Measurements from ENCODE around the gene TMEFF2. TPM values are rescaled to one million over a fixed set of nuclear protein-coding genes. Genes with fewer than 3 reads are reported as not detected.

The TMEFF2 gene
- total and polyA plus RNA-seq, 10 of the 15 experiments (the other 5 are each of a cell fraction or from before 2014, with no cell fraction given): not detected

GRCh38 chr2:191917967-191918651 lies 276.6 kb downstream of the TMEFF2 start:
- H3K4me2 ChIP-seq (ENCODE audit: control insufficient read depth, insufficient read depth): no peak overlapping the region
- ATAC-seq: no peak
- FAIRE-seq: no peak
- peaks cover 6% of the 10 kb centered on the region for H3K4me1 ChIP-seq (ENCODE audit: control insufficient read depth, insufficient read depth, low read length)
- SMC1A ChIA-PET (ENCODE audit: uncharacterized antibody, unreplicated experiment): interaction anchor here (0.6 to 1.4 kb wide), 5 partner anchors 12 to 351 kb away, joined by 3 to 4 read pairs (median 3); no protein-coding TSS in a partner anchor
- H3K4me3 ChIP-seq: no peak overlapping the region
- POLR2A ChIA-PET: interaction anchor here (0.7 kb wide), 1 partner anchor 17 kb away, joined by 3 read pairs; no protein-coding TSS in a partner anchor
- 42% methylated on average over 9 of the region's 9 CpGs for WGBS (ENCODE audit: insufficient coverage, insufficient replicate concordance, low lambda C conversion rate, missing lambda C conversion rate)
- H2AFZ ChIP-seq (ENCODE audit: control insufficient read depth, low read depth, low read length): no peak overlapping the region
- no peak overlapping the region for H3K9ac ChIP-seq (ENCODE audit: control insufficient read depth, insufficient read depth, low read length)
- H3K36me3 ChIP-seq (ENCODE audit: control insufficient read depth in 2 of 2, insufficient read depth in 2 of 2, low read length in 1 of 2): no peaks in the 10 kb centered on the region
- BruUV-seq (replicated peaks): no TSS peak
- intact Hi-C loops (cut with micrococcal nuclease; ENCODE audit: unreplicated experiment) (no loop called here), in situ Hi-C loops (cut with MboI) (no loop called here)
- no peaks in the 10 kb centered on the region for H3K79me2 ChIP-seq (ENCODE audit: control insufficient read depth, insufficient read depth, low read length)
- H3K27me3 ChIP-seq (replicated peaks in 1 of 2; ENCODE audit: control insufficient read depth in 2 of 2, insufficient read depth in 2 of 2, low read length in 1 of 2): peaks cover 0 to 4% of the 10 kb centered on the region in 2 experiments; a peak in 1 of 4 replicates
- H3K27ac ChIP-seq (ENCODE audit: control insufficient read depth, insufficient read depth): no peak overlapping the region
- H3K9me3 ChIP-seq (replicated peaks; ENCODE audit: control insufficient read depth, insufficient read depth, low read length): no peaks in the 10 kb centered on the region; the same call in 1 of the 3 replicates
- CTCF ChIA-PET: interaction anchor here (1.3 kb wide), 1 partner anchor 13 kb away, joined by 3 read pairs; no protein-coding TSS in a partner anchor
- no peaks in the 10 kb centered on the region for H4K20me1 ChIP-seq (ENCODE audit: control insufficient read depth, insufficient read depth)
- DNase-seq (ENCODE audit: low read depth, low spot score): no peak
- RAD21 ChIA-PET (ENCODE audit: unreplicated experiment): interaction anchor here (0.5 to 1.7 kb wide), 2 partner anchors 31 to 98 kb away, joined by 3 to 4 read pairs; no protein-coding TSS in a partner anchor
- TF ChIP-seq ZBTB33 (IDR thresholded peaks at IDR 0.05) (no peak), USF2 (IDR thresholded peaks at IDR 0.05; ENCODE audit: borderline replicate concordance, low read depth, low read length) (no peak), ETV6 (conservative IDR thresholded peaks at IDR 0.05 in 1 of 2, IDR thresholded peaks at IDR 0.05 in 1 of 2; ENCODE audit: borderline replicate concordance in 1 of 2, low read depth in 1 of 2) (no peak), BCL3 (IDR thresholded peaks at IDR 0.05; ENCODE audit: borderline replicate concordance, insufficient read depth, low read depth, low read length, poor library complexity, severe bottlenecking) (no peak), CEBPZ (IDR thresholded peaks at IDR 0.05; ENCODE audit: low read depth, low read length) (no peak), SRF (IDR thresholded peaks at IDR 0.05; ENCODE audit: low read depth in 2 of 2, low read length in 2 of 2) (no peak), SKIL (IDR thresholded peaks at IDR 0.05; ENCODE audit: low read depth, poor library complexity, severe bottlenecking) (no peak), KLF5 (IDR thresholded peaks at IDR 0.05; ENCODE audit: partially characterized antibody) (no peak), CREM (IDR thresholded peaks at IDR 0.05; ENCODE audit: low read depth) (no peak), JUNB (IDR thresholded peaks at IDR 0.05) (no peak), CBFB (IDR thresholded peaks at IDR 0.05; ENCODE audit: low read depth) (no peak), RBBP5 (conservative IDR thresholded peaks at IDR 0.05) (no peak)
